IPS DF 4.7 (cell line): ENCODE data around the gene SLC20A1.

Experiments
- DNase-seq: peaks from one replicate; pipeline ENCODE4 v3.0.0-alpha.2; 2013; ENCODE audit warnings: low spot score; ENCODE audit errors: extremely low read depth

SLC20A1 gene

GRCh38 chr2:112625474-112626114 is 20.1 kb upstream of the SLC20A1 start:
- no peak for DNase-seq

DNA sequence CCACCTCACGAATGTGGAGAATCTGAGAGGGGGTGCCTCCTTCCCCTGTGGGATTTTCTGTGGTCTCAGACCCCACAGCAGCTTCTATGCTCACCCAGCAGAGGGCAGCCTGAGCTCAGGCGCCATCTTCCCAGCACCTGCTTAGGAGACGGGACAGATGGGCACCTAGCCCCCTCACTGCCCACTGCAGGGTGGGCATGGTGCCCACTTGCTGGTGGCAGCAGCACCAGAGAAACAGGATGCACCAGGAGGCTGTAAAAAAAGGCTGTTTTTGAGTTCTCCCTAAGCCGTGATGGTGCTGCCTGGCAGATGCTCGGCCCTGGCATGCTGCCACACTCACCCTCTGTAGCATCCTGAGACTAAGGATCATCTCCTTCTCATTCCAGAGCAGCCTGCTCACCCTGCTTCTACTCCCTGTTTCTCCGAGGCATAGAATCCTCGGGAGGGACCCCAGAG is 19.1 kb upstream of the SLC20A1 start:
- no peak for DNase-seq

DNA sequence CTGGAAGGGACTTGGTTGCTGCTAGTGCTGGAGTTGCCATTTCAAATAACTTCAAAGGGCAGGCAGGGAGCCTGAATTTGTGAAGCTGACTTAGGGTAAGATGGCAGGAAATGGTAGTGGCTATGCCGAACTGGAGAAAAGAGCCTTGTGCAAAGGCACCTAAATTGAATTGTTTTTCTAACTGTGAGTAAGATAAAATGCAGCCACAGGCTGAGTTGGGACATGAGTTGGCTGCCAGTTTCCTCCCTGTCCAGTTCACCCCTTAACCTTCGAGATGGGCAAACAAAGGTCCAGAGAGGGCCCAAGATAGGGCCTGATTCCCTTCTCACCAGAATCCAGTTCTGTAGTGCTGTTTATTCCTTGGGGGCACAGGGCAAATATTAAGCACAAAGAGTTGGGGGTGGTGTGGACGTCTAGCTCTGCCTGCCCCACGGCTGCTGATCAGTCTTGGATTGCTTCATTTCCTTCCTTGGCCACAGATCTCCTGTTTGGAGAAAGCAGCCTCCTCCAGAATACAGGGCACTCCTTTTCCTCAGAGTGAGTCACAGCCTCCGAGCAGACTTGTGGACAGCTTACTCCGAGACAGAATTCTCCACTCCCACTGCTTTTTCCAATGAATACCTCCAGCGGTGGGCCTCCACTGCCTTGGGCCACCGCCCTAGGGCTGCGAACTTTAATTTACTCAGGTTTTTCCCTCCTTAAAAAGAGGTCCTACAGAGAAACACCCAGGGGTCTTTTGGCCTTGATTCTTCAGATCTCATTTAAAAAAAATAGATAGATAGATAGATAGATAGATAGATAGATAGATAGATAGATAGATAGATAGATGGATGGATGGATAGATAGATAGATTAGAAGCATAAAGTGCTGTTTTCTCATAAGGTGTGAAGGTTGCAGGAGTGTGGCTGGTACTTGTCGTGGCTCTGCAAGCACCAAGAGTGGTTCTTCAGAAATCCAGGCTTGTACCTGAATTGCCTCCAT is 18.4 kb upstream of the SLC20A1 start:
- no peak for DNase-seq

- no peak for DNase-seq
Observed at GRCh38 chr2:112629224-112629623, 16.5 kb upstream of the SLC20A1 start.

DNA sequence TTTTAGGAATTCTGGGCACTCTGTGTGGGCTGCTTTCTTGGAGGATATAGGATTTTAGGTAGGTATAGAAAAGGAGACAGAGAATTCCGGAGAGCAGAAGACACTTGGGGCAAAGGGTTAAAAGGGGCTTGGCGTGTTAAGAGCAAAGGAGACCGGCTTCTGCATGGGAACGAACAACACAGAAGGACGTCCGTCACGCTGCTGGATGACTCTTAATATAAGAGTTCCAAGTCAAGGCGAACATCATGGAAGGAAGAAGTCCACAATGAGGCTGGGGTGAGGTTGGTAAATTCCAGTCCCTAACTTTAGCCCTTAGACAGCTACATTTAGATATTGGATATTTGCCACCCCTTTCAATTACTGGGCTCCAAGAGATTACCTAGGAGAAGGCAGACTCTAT is 15.9 kb upstream of the SLC20A1 start:
- no peak for DNase-seq

- no peak for DNase-seq
Observed at GRCh38 chr2:112630268-112630667, 15.5 kb upstream of the SLC20A1 start.

- DNase-seq, result no peak
Observed at GRCh38 chr2:112633708-112634107, 12.0 kb upstream of the SLC20A1 start.

- DNase-seq, result no peak
Observed at GRCh38 chr2:112634153-112634873, 11.4 kb upstream of the SLC20A1 start.

- DNase-seq, result no peak
Observed at GRCh38 chr2:112634874-112635157, 10.9 kb upstream of the SLC20A1 start.

GRCh38 chr2:112636605-112637288 is 9.0 kb upstream of the SLC20A1 start:
- no peak for DNase-seq

DNA sequence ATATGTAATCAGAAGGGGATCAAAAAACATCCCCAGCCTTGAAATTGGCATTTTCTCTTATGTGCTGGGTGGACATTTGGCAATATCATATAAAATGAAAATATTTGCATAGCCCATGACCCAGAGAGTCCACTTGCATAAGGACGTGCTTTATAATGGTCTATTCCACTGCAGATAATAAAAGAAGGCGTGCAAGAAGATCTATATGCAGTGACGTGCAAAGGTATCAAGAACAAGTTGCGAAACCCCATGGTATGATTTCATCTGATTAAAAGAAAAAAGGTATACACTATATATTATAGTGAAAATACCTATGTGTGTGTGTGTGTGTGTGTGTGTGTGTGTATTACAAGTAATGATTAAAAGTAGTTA is 8.5 kb upstream of the SLC20A1 start:
- no peak for DNase-seq

GRCh38 chr2:112639936-112640335 is 5.8 kb upstream of the SLC20A1 start:
- no peak for DNase-seq

DNA sequence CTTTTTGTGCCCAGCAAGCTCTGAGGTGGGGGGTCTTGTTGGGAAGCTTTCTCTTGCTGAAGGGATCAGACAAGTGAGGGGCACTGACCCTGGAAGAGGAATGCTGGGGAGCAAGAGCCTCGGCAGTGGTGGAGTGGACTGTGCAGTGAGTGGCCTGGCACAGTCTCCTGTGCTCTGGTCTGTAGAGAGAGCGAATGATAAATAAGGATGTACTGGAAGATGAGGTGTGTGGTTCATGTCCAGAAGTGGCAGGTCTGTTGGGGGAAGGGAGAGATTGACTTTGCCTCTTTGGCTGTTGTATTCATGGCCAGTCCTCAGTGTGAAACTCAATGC is 5.3 kb upstream of the SLC20A1 start:
- no peak for DNase-seq

GRCh38 chr2:112640800-112641675 is 4.7 kb upstream of the SLC20A1 start:
- no peak for DNase-seq

GRCh38 chr2:112641701-112642100 is 4.0 kb upstream of the SLC20A1 start:
- DNase-seq, result no peak

DNA sequence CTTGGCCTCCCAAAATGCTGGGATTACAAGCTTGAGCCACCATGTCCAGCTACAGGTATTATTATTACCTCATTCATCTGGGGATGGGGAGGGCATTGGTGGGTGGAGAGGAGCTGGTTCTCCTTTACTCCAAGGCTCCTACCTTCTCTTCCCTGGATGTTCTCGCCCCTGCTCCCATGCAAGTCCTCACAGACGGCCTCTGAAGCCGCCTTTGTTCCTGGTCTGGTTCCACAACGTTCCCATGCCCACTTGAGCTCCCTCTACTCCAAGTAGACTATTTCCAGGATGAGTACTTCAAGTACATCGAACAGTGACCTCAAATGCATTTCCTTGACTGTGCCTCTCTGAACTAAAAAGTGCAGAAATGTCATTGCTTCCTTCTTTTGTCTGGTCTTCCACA is 3.2 kb upstream of the SLC20A1 start:
- DNase-seq, result no peak

DNA sequence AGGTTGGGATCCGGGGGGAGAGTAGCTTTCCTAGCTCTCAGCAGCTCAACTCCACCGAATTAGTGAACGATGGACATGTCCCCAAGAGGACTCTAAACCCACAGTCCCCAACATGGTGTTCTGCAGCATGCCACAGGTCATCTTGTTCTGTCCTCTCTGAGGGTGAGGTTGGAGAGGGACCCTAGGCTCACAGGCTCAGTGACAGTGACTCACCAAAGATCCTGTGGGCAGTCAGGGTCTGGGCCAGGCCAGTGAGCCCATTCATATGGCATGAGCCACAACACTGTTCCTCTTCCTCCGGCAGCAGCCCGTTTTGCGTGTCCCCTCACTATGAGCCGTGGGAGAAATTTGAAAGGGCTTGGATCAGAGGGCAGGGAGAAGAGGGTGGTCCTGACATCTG is 2.8 kb upstream of the SLC20A1 start:
- DNase-seq, result no peak

DNA sequence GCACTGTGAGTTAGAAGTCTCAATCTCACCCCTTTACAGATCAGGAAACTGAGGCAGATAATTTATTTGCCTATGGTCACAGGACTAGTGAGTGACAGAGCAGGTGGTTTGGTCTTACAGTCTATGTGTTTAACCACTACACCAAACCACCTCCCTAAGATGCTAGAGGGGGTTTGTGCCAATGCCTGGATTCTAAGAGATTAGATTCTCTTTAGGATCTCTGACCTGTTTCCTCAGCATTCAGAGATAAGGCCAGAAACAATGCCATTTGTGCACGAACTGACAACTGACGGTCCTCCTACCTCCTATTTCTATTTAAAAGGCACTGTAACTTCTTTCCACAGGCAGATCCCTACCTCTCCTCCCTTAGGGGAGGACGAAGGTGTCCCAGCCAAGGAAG is 2.3 kb upstream of the SLC20A1 start:
- no peak for DNase-seq

GRCh38 chr2:112644155-112644932 is 1.4 kb upstream of the SLC20A1 start:
- no peak for DNase-seq

GRCh38 chr2:112644933-112645309 is 818 bp upstream of the SLC20A1 start:
- no peak for DNase-seq
